NCI-H2107 (cell line): ENCODE data around the gene LRRFIP2.
"Not testable (repeated sequence)": the region's sequence is repeated elsewhere in the genome, so short reads cannot be mapped to it uniquely, and the experiment has no call there.

Experiments used
- DNase-seq: peaks from one replicate; lab custom pipeline; 2025; lab: John Stamatoyannopoulos, UW

Gene LRRFIP2

GRCh38 chr3:37174532-37175126 is at the start of gene LRRFIP2:
Gene LRRFIP2 (minus strand): TSS chr3:37174582. CDS start chr3:37148983, 25,599 bp downstream.
- DNase-seq = no peak

GRCh38 chr3:37223576-37223975 is 49.2 kb upstream of the LRRFIP2 start:
- no peak for DNase-seq

- DNase-seq = no peak
Observed at GRCh38 chr3:37223141-37223558, 48.8 kb upstream of the LRRFIP2 start.

GRCh38 chr3:37222542-37222941 is 48.2 kb upstream of the LRRFIP2 start:
- not testable (repeated sequence) for DNase-seq

GRCh38 chr3:37221407-37221806 is 47.0 kb upstream of the LRRFIP2 start:
- DNase-seq = no peak

- DNase-seq = no peak
Observed at GRCh38 chr3:37219266-37219665, 44.9 kb upstream of the LRRFIP2 start.

- no peak for DNase-seq
Observed at GRCh38 chr3:37218206-37218605, 43.8 kb upstream of the LRRFIP2 start.

GRCh38 chr3:37217098-37217849 is 42.9 kb upstream of the LRRFIP2 start:
- no peak for DNase-seq

GRCh38 chr3:37216597-37217097 is 42.3 kb upstream of the LRRFIP2 start:
- no peak for DNase-seq

GRCh38 chr3:37214076-37214475 is 39.7 kb upstream of the LRRFIP2 start:
- DNase-seq = no peak

GRCh38 chr3:37210230-37210629 is 35.8 kb upstream of the LRRFIP2 start:
- no peak for DNase-seq

GRCh38 chr3:37208576-37208975 is 34.2 kb upstream of the LRRFIP2 start:
- DNase-seq = not testable (repeated sequence)

- DNase-seq = not testable (repeated sequence)
Observed at GRCh38 chr3:37208008-37208407, 33.6 kb upstream of the LRRFIP2 start.

GRCh38 chr3:37206041-37206440 is 31.7 kb upstream of the LRRFIP2 start:
- not testable (repeated sequence) for DNase-seq

- no peak for DNase-seq
Observed at GRCh38 chr3:37204314-37204713, 29.9 kb upstream of the LRRFIP2 start.

- DNase-seq = no peak
Observed at GRCh38 chr3:37202035-37202434, 27.7 kb upstream of the LRRFIP2 start.

GRCh38 chr3:37200141-37200540 is 25.8 kb upstream of the LRRFIP2 start:
- DNase-seq = no peak

- no peak for DNase-seq
Observed at GRCh38 chr3:37198996-37199395, 24.6 kb upstream of the LRRFIP2 start.

GRCh38 chr3:37198547-37198946 is 24.2 kb upstream of the LRRFIP2 start:
- no peak for DNase-seq

GRCh38 chr3:37197810-37198371 is 23.5 kb upstream of the LRRFIP2 start:
- no peak for DNase-seq

GRCh38 chr3:37194533-37194932 is 20.2 kb upstream of the LRRFIP2 start:
- DNase-seq = no peak

- no peak for DNase-seq
Observed at GRCh38 chr3:37190667-37191066, 16.3 kb upstream of the LRRFIP2 start.

GRCh38 chr3:37189109-37189508 is 14.7 kb upstream of the LRRFIP2 start:
- DNase-seq = no peak
